ENCODE data around the gene ENPP3.

ENPP3 gene

DNA sequence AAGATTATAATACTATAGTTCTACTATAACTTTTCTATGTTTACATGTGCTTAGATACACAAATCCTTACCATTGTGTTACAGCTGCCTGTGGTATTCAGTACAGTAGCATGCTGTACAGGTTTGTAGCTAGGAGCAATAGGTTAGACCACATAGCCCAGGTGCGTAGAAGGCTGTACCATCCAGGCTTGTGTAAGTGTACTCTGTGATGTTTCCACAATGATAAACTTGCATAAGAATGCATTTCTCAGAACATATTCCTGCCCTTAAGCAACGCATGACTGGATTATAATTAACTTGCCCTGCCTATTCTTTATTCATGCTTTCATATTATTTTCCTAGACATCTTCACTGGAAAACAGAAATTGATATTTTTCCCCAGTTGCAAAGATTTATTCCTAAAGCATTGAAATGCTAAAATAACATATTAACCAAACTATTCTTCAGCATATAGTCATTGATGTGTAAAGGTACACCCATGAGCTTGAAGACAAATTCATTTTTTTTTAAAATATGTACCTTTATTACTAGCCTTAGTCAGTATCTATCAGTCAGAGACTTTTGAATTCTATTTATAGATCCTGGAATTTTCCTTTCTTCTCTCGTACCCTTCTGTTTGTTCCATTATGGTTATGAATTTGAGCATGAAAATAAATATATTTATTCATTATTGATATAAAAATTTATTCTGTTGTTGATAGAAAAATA is 80.9 kb downstream of the ENPP3 start:
- TF ChIP-seq, protein P1, sequence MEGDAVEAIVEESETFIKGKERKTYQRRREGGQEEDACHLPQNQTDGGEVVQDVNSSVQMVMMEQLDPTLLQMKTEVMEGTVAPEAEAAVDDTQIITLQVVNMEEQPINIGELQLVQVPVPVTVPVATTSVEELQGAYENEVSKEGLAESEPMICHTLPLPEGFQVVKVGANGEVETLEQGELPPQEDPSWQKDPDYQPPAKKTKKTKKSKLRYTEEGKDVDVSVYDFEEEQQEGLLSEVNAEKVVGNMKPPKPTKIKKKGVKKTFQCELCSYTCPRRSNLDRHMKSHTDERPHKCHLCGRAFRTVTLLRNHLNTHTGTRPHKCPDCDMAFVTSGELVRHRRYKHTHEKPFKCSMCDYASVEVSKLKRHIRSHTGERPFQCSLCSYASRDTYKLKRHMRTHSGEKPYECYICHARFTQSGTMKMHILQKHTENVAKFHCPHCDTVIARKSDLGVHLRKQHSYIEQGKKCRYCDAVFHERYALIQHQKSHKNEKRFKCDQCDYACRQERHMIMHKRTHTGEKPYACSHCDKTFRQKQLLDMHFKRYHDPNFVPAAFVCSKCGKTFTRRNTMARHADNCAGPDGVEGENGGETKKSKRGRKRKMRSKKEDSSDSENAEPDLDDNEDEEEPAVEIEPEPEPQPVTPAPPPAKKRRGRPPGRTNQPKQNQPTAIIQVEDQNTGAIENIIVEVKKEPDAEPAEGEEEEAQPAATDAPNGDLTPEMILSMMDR (IDR thresholded peaks at IDR 0.05; ENCODE audit: poor library complexity, severe bottlenecking), result no peak
- H3K4me1 ChIP-seq (ENCODE audit: insufficient read depth, poor library complexity, severe bottlenecking), result no peaks in the 10 kb centered on the region
- H3K4me3 ChIP-seq (ENCODE audit: severe bottlenecking), result no peak overlapping the region
- no peaks in the 10 kb centered on the region for H3K36me3 ChIP-seq (ENCODE audit: low read depth)
- H3K9me3 ChIP-seq (ENCODE audit: severe bottlenecking), result no peaks in the 10 kb centered on the region
- DNase-seq (ENCODE audit: low spot score), result no peak
- H3K27ac ChIP-seq (ENCODE audit: poor library complexity, severe bottlenecking), result no peak overlapping the region
- no peaks in the 10 kb centered on the region for H3K27me3 ChIP-seq (ENCODE audit: insufficient read depth, poor library complexity, severe bottlenecking)
- ATAC-seq (ENCODE audit: low read depth), result no peak

DNA sequence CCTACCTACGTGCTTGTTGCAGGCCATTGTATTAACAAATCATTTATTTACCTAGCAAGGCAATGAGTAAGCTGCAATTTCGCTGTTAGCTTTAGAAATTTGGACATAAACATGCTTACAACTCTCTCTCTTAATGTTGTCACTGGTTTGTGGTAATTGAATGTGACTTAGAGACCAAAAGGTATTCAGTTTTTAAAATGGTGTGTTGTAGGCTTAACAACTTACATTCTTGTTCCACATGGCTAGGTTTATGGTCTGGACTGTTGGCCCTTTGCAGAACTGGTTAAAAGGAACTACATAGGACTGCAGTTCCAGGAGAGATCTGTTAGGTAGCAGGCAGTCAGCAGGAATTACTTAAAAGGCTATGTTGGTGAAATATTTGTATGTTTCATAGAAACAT is 84.1 kb downstream of the ENPP3 start:
- Histone ChIP-seq H3K9me3 (ENCODE audit: severe bottlenecking) (no peaks in the 10 kb centered on the region), H3K4me1 (ENCODE audit: insufficient read depth, poor library complexity, severe bottlenecking) (no peaks in the 10 kb centered on the region), H3K27me3 (ENCODE audit: insufficient read depth, poor library complexity, severe bottlenecking) (no peaks in the 10 kb centered on the region), H3K36me3 (ENCODE audit: low read depth) (no peaks in the 10 kb centered on the region), H3K4me3 (ENCODE audit: severe bottlenecking) (no peak overlapping the region), H3K27ac (ENCODE audit: poor library complexity, severe bottlenecking) (no peak overlapping the region)
- no peak for DNase-seq (ENCODE audit: low spot score)
- no peak for ATAC-seq (ENCODE audit: low read depth)
- TF ChIP-seq, protein P1 (IDR thresholded peaks at IDR 0.05; ENCODE audit: poor library complexity, severe bottlenecking), result no peak

DNA sequence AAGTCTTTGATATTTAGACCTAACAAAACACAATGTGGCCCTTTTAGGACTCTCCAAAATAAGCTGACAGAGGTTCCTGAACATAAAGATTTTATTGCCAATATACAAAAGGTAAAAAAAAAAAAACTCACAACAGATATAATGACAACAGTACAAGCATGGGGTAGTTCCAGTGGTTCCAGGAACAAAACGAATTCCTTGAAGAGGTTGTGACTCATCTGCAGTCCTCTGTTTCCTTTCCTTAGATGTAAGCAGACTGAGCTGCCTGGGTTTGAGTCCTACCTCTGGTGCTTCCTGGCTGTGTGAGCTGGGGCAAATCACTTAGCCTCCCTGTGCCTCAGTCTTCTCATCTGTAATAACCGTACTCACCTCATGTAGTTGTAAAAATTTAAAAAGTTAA is 87.0 kb downstream of the ENPP3 start:
- Histone ChIP-seq H3K36me3 (ENCODE audit: low read depth) (no peaks in the 10 kb centered on the region), H3K27me3 (ENCODE audit: insufficient read depth, poor library complexity, severe bottlenecking) (no peaks in the 10 kb centered on the region), H3K4me3 (ENCODE audit: severe bottlenecking) (no peak overlapping the region), H3K9me3 (ENCODE audit: severe bottlenecking) (no peaks in the 10 kb centered on the region), H3K4me1 (ENCODE audit: insufficient read depth, poor library complexity, severe bottlenecking) (no peaks in the 10 kb centered on the region), H3K27ac (ENCODE audit: poor library complexity, severe bottlenecking) (no peak overlapping the region)
- no peak for ATAC-seq (ENCODE audit: low read depth)
- DNase-seq (ENCODE audit: low spot score), result no peak
- TF ChIP-seq, protein P1 (IDR thresholded peaks at IDR 0.05; ENCODE audit: poor library complexity, severe bottlenecking), result no peak

DNA sequence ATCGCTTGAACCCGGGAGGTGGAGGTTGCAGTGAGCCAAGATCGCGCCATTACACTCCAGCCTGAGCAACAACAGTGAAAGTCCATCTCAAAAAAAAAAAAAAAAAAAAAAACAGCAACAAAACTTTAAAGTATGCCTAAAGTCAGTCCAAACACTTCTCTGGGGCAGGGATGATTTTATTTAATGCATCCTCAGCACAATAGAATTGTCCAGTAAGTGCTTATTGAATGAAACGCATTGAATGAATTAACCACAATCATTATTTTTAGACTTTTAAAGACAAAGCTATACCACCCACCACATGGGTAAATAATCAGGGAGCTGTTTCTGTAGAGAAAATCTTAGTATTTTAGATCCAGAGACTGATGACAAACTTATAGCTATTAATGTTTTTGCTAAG is 90.4 kb downstream of the ENPP3 start:
- Histone ChIP-seq H3K36me3 (ENCODE audit: low read depth) (no peaks in the 10 kb centered on the region), H3K27ac (ENCODE audit: poor library complexity, severe bottlenecking) (no peak overlapping the region), H3K27me3 (ENCODE audit: insufficient read depth, poor library complexity, severe bottlenecking) (no peaks in the 10 kb centered on the region), H3K9me3 (ENCODE audit: severe bottlenecking) (no peaks in the 10 kb centered on the region), H3K4me3 (ENCODE audit: severe bottlenecking) (no peak overlapping the region), H3K4me1 (ENCODE audit: insufficient read depth, poor library complexity, severe bottlenecking) (no peaks in the 10 kb centered on the region)
- no peak for ATAC-seq (ENCODE audit: low read depth)
- TF ChIP-seq, protein P1 (IDR thresholded peaks at IDR 0.05; ENCODE audit: poor library complexity, severe bottlenecking), result no peak
- no peak for DNase-seq (ENCODE audit: low spot score)

DNA sequence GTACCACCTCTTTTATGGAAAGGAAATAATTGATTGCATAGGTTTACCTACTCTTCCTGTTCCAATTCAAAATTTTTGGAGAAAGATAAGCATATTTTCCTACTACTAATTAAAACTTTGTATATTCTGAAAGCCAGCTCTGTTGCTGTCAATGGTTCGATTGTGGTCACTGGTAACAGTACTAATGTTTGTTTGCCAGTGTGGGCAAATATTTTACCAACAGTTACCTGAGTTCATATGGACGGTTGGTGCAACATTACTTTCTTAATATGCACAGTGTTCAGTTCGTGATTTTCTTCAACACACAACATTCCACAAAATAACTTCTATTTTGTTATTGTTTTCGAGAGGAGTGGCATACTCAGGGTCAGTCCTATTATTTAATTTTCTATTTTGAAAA is 90.8 kb downstream of the ENPP3 start:
- H3K4me3 ChIP-seq (ENCODE audit: severe bottlenecking), result no peak overlapping the region
- DNase-seq (ENCODE audit: low spot score) (no peak), ATAC-seq (ENCODE audit: low read depth) (no peak)
- no peak overlapping the region for H3K27ac ChIP-seq (ENCODE audit: poor library complexity, severe bottlenecking)
- H3K9me3 ChIP-seq (ENCODE audit: severe bottlenecking), result no peaks in the 10 kb centered on the region
- TF ChIP-seq, protein P1 (IDR thresholded peaks at IDR 0.05; ENCODE audit: poor library complexity, severe bottlenecking), result no peak
- H3K36me3 ChIP-seq (ENCODE audit: low read depth), result no peaks in the 10 kb centered on the region
- no peaks in the 10 kb centered on the region for H3K4me1 ChIP-seq (ENCODE audit: insufficient read depth, poor library complexity, severe bottlenecking)
- H3K27me3 ChIP-seq (ENCODE audit: insufficient read depth, poor library complexity, severe bottlenecking), result no peaks in the 10 kb centered on the region
